Activated CD4-positive, alpha-beta T cell treated with anti-CD3 and anti-CD28 coated beads for 36 hours (primary cell): ENCODE results near the gene LONP1. TPM values are rescaled to one million over a fixed set of nuclear protein-coding genes. Genes with fewer than 3 reads are reported as not detected.
A peak's percentile ranks its signal among the peaks of the same experiment; 100 is the strongest.

Experiments
- ATAC-seq: fragments of 200-7000 bp; cut with Tn5 transposase; one replicate; pipeline ENCODE4 v1.10.0; 2021; ENCODE audit warnings: mild to moderate bottlenecking, moderate library complexity
- CTCF ChIA-PET: fragments of 350-600 bp; sonication (Branson Sonifier 250); formaldehyde crosslinking; loops from one replicate; lab custom pipeline; 2021; ENCODE audit warnings: antibody characterized with exemption; lab: Charles Lee
- POLR2A ChIA-PET: fragments of 350-600 bp; sonication (Branson Sonifier 250); formaldehyde crosslinking; loops from one replicate; lab custom pipeline; 2021; ENCODE audit warnings: antibody characterized with exemption, inconsistent platforms; lab: Charles Lee
- DNase-seq: peaks from one replicate; pipeline ENCODE4 v3.0.0-alpha.2; 2020
- H3K27ac Mint-ChIP-seq: one replicate; pipeline ENCODE4 v1.8.0; 2021; ENCODE audit warnings: mixed read lengths
- H3K27me3 Mint-ChIP-seq: one replicate; pipeline ENCODE4 v1.8.0; 2021; ENCODE audit warnings: mixed read lengths
- H3K36me3 Mint-ChIP-seq: one replicate; pipeline ENCODE4 v1.8.0; 2021; ENCODE audit warnings: low read depth, mixed read lengths
- H3K4me1 Mint-ChIP-seq: one replicate; pipeline ENCODE4 v1.8.0; 2021; ENCODE audit warnings: mixed read lengths
- H3K4me3 Mint-ChIP-seq: one replicate; pipeline ENCODE4 v1.8.0; 2021; ENCODE audit warnings: mild to moderate bottlenecking, moderate library complexity, mixed read lengths
- H3K9me3 Mint-ChIP-seq: one replicate; pipeline ENCODE4 v1.8.0; 2021; ENCODE audit warnings: low read depth, mixed read lengths
- intact Hi-C, 2 experiments: fragments of 100-400 bp; cut with DNase I in 1 of 2; cut with micrococcal nuclease in 1 of 2; formaldehyde crosslinking; loops; one replicate each; pipeline versions ENCODE4 v1.14.2 to v1.15.1; 2022 to 2024; cut with DNase I, micrococcal nuclease
- total RNA-seq, 2 experiments: library from RNA; stranded (reverse); gene quantifications; one replicate each; pipeline ENCODE4 v1.2.3, GENCODE V29; 2021

LONP1 gene
- total RNA-seq, 2 experiments from 2014 or later = 287 to 315 TPM

DNA sequence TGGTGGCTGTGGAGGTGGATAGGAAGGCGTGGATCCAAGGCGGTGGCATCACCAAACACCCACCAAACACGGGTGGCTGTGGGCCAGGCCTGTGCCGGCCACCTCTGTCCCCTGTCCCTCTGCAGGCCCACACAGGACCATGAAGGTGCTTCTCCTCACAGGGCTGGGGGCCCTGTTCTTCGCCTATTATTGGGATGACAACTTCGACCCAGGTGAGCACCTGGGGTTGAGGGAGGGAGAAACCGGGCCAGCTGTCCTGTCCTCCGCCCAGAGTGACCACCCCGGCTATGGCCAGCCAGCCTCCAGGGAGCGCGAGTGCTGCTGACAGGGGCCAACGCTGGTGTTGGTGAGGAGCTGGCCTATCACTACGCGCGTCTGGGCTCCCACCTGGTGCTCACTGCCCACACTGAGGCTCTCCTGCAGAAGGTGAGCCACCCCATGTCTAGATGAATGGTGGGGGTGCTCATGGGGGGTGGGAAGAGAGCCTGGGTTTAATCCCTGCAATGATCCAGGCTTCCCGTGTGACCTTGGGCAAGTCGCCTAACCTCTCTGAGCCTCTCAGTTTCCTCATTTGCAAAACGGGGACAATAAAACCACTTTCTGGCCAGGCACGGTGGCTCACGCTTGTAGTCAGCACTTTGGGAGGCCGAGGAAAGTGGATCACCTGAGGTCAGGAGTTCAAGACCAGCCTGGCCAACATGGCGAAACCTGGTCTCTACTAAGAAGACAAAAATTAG is 35.1 kb downstream of the LONP1 start:
- H3K36me3 Mint-ChIP-seq = no peaks in the 10 kb centered on the region
- intact Hi-C loops = loop anchor here in 1 of 2 experiments (5.0 to 10.0 kb wide), 6 partner anchors 292 to 1700 kb away; partner anchors contain the start of genes EEF2, HDGFL2, MPND and RANBP3
- no peak for DNase-seq
- H3K27ac Mint-ChIP-seq = no peak overlapping the region
- ATAC-seq = no peak
- H3K9me3 Mint-ChIP-seq = no peaks in the 10 kb centered on the region
- ChIA-PET POLR2A (no interaction called here), CTCF (no interaction called here)
- peaks cover 26% of the 10 kb centered on the region for H3K4me1 Mint-ChIP-seq
- no peaks in the 10 kb centered on the region for H3K27me3 Mint-ChIP-seq
- H3K4me3 Mint-ChIP-seq = no peak overlapping the region

DNA sequence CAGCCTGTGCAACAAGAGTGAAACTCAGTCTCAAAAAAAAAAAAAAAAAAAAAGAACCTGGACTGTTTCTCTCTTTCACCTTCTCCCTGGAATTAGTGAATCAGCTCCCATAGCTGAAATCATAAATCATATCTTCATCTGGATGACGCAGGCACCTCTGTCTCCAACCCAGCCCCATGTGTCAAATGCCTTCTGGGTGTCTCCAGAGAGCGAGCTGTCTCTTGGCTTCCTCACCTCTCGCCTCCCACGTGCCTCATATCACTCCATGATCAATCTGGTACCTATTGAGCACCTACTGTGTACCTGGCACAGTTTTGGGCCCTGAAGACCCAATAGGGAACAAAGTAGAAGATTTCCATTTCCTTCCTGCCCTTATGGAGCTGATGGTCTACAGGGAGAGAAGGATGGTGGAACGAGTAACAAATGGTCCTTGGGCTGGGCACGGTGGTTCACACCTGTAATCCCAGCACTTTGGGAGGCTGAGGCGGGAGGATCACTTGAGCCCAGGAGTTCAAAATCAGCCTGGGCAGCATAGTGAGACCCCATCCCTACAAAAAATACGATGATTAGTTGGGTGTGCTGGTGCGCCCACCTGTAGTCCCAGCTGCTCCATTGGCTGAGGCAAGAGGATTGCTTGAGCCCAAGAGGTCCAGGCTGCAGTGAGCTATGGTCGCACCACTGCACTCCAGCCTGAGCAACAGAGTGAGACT is 36.6 kb downstream of the LONP1 start:
- Mint-ChIP-seq H3K27me3 (no peaks in the 10 kb centered on the region), H3K9me3 (no peaks in the 10 kb centered on the region), H3K4me1 (peaks cover 24% of the 10 kb centered on the region), H3K4me3 (no peak overlapping the region), H3K27ac (no peak overlapping the region), H3K36me3 (peaks cover 3% of the 10 kb centered on the region)
- ATAC-seq = no peak
- intact Hi-C loops = loop anchor here in 1 of 2 experiments (5.0 to 10.0 kb wide), 4 partner anchors 294 to 1699 kb away; partner anchors contain the start of genes EEF2, HDGFL2, MPND and RANBP3
- ChIA-PET CTCF (interaction anchor here (0.8 kb wide), 1 partner anchor 17 kb away, joined by 4 read pairs; no protein-coding TSS in a partner anchor), POLR2A (no interaction called here)
- DNase-seq = no peak

DNA sequence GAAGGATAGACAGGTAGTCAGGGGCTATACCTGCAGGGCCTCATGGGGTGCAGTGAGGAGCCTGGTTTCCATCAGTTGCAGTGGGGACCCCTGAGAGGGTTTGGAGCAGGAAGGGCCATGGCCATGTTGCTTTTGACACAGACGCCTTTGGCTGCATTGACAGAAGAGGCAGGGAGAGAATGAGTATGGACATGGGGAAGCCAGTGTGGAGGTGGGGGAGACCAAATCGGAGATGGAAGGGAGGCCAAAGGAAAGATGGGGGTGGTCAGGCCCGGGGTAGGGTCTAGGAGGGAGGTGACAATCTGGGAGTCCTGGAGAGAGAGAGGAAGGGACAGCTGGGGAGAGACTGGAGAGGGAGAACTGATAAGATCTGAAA is 37.9 kb downstream of the LONP1 start:
- DNase-seq (no peak), ATAC-seq (no peak)
- H3K4me3 Mint-ChIP-seq = peak overlapping the region; percentile 58
- H3K9me3 Mint-ChIP-seq = no peaks in the 10 kb centered on the region
- H3K27ac Mint-ChIP-seq = no peak overlapping the region
- peaks cover 3% of the 10 kb centered on the region for H3K36me3 Mint-ChIP-seq
- no peaks in the 10 kb centered on the region for H3K27me3 Mint-ChIP-seq
- intact Hi-C loops = loop anchor here in 1 of 2 experiments (5.0 to 10.0 kb wide), 4 partner anchors 295 to 1697 kb away; partner anchors contain the start of genes EEF2, HDGFL2, MPND and RANBP3
- ChIA-PET POLR2A (no interaction called here), CTCF (interaction anchor here (1.0 kb wide), 1 partner anchor 38 kb away, joined by 4 read pairs; the partner anchor contains the start of genes CATSPERD and LONP1)
- H3K4me1 Mint-ChIP-seq = peaks cover 20% of the 10 kb centered on the region

DNA sequence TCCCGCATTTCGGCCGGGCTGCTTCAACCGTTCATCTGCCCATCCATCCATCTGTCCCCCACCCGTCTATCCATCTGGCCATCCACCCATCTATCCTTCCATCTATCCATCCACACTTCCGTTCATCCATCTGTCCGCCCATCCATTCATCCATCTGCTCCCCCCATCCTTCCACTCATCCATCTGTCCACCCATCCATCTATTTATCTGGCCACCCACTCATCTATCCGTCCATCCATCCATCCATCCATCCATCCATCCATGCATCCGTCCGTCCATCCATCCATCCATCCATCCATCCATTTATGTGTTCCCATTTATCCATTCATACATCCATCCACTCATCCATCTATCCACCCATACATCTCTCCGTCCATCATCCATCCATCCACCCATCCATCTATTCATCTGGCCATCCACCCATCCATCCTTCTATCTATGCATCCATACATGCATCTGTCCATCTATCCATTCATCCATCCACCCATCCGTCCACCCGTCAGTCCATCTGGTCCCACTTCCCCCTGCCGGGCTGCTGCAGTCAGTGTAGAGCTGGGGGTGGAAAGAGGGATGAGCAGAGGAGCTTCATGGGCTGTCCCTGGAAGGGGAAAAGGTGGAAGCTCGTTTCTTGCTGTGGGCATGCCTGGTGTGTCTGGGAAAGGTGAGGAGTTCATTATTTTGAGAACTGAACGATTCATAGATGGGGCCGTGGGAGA is 38.4 kb downstream of the LONP1 start:
- Mint-ChIP-seq H3K4me3 (peak overlapping the region; percentile 58), H3K4me1 (peaks cover 20% of the 10 kb centered on the region), H3K27ac (peak overlapping the region; percentile 33), H3K9me3 (no peaks in the 10 kb centered on the region), H3K36me3 (peaks cover 3% of the 10 kb centered on the region), H3K27me3 (no peaks in the 10 kb centered on the region)
- POLR2A ChIA-PET = no interaction called here
- CTCF ChIA-PET = interaction anchor here (1.0 kb wide), 1 partner anchor 39 kb away, joined by 4 read pairs; the partner anchor contains the start of genes CATSPERD and LONP1
- ATAC-seq (no peak), DNase-seq (no peak)
- intact Hi-C loops = loop anchor here (2.0 to 10.0 kb wide), 7 partner anchors 39 to 1697 kb away; partner anchors contain the start of genes CATSPERD (in 1 of the 2), DUS3L (in 1 of the 2), EEF2 (in 1 of the 2) and HDGFL2 (in 1 of the 2)

DNA sequence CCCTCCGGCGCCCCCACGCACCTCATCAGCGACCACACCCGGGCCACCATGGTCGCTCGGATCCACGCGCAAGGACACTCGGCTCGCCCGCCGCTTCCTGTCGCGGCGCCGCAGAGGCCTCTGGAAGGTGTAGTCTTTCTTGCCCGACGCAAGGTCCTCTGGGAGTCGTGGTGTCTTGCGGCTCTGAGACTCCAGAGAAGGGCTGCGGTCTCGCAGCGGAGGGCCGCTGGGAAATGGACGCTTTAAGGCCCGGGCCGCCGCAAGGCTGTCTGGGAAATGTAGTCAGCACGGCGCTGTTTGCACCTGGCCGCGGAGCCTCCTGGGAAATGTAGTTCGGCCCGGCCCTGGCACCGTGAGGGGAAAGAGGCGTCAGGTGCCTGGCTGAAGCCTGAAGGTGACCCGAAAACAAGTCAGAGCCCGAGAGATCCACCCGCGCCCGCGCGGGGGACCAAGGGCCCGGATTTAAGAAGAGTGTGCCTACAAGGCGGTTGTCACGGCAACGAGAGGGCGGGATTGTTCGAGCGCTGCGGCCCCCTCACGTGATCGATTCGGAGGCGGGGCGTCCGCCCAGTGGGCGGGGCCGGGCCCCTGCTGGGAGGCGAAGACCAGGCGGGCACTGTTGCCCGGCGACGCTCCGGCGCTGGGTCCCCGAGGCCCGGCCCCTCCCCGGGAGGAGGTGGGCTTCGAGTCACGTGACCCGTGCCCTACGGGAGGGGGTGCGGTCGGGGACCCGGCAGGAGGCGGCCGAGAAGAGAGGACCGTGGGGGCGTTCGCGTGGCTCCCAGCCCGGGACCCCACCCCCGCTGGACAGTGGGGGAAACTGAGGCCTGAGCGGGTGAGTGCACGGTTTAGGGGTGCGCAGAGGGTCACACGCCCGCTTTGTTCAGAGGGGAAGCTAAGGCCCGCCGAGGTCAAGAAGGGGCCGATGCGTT is 39.2 kb downstream of the LONP1 start, which contains the start of the genes HSD11B1L and MICOS13:
TSS of gene HSD11B1L (plus strand) at position 591 of the 932 bp plus-strand sequence. CDS start 3,806 bp downstream, outside the sequence.
TSS of gene MICOS13 (minus strand) at position 80 of the 932 bp plus-strand sequence. CDS start at position 50, 30 bp downstream.
- no peaks in the 10 kb centered on the region for H3K9me3 Mint-ChIP-seq
- ChIA-PET POLR2A (no interaction called here), CTCF (no interaction called here)
- no peaks in the 10 kb centered on the region for H3K27me3 Mint-ChIP-seq
- intact Hi-C loops = loop anchor here (1.0 to 10.0 kb wide), 21 partner anchors 10 to 1696 kb away; partner anchors contain the start of genes CATSPERD (in 2 of the 2), LONP1 (in 2 of the 2), RPL36 (in 2 of the 2) and VMAC (in 2 of the 2)
- peak within 1 kb of the TSS; percentile 94 for H3K27ac Mint-ChIP-seq
- H3K4me1 Mint-ChIP-seq = peaks cover 20% of the 10 kb centered on the region
- peak within 1 kb of the TSS; percentile 99 for H3K4me3 Mint-ChIP-seq
- DNase-seq (peak; percentile 99), ATAC-seq (peak; percentile 97)
- peaks cover 3% of the 10 kb centered on the region for H3K36me3 Mint-ChIP-seq

DNA sequence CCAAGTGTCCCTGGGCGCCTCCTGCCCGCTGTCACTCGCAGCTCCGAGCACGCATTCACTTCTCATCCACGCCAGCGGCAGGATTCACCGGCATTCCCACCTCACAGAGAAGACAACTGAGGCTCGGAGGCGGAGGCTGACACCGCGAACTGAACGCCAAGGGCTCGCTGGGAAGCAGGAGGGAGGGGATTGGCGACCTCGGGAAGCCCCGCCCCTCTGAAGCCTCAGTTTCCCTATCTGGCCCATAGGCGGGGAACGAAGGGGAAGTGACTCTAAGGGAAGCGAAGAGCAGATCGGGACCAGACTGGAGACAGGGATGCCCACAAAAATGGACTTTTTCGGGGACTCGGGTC is 39.9 kb downstream of the LONP1 start:
- H3K4me3 Mint-ChIP-seq = peak overlapping the region; percentile 99
- DNase-seq (no peak), ATAC-seq (peak; percentile 1)
- no peaks in the 10 kb centered on the region for H3K27me3 Mint-ChIP-seq
- peaks cover 3% of the 10 kb centered on the region for H3K36me3 Mint-ChIP-seq
- intact Hi-C loops = loop anchor here (1.0 to 10.0 kb wide), 21 partner anchors 10 to 1695 kb away; partner anchors contain the start of genes CATSPERD (in 2 of the 2), LONP1 (in 2 of the 2), RPL36 (in 2 of the 2) and VMAC (in 2 of the 2)
- no peaks in the 10 kb centered on the region for H3K9me3 Mint-ChIP-seq
- POLR2A ChIA-PET = interaction anchor here (0.9 kb wide), 1 partner anchor 9 kb away, joined by 6 read pairs; no protein-coding TSS in a partner anchor
- H3K4me1 Mint-ChIP-seq = peaks cover 20% of the 10 kb centered on the region
- CTCF ChIA-PET = no interaction called here
- peak overlapping the region; percentile 92 for H3K27ac Mint-ChIP-seq

DNA sequence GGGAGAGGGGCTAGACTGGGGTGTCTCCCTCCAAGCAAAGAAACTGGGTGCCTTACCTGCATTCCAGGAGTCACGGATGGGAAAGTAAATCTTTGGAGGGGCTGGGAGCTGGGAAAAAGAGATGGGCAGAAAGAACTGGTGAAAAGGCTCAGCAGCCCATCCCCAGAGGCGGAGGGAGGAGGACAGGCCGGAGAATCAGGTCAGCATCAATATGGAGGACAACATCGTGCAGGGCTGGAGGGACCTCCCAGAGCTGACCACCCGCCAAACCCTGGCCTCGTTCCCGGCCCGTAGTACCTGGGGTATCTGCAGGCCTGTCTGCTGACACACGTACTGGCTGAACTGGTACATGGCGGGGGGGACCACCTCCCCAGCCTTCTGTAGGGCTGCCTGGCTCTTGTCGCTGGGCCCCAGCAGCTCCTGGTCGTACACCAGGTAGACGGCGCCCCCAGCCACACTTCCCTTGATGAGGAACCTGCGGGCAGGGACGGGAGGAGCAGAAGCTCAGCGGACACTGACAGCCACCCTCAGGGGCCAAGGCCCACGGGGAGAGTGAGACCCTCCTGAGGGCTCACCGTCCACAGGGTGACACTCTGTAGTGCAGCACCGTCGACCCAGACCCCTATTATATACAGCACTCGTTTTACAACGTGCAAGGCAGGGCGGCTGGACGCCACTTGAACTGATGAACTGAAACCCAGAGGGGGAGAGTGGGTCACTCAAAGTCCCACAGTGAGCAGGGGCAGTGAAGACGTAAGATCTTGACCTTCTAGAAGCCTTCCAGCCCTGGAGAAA is 40.5 kb downstream of the LONP1 start:
- H3K4me3 Mint-ChIP-seq = peak overlapping the region; percentile 99
- H3K27ac Mint-ChIP-seq = peak overlapping the region; percentile 92
- no peaks in the 10 kb centered on the region for H3K9me3 Mint-ChIP-seq
- H3K4me1 Mint-ChIP-seq = peaks cover 20% of the 10 kb centered on the region
- intact Hi-C loops = loop anchor here (1.0 to 10.0 kb wide), 21 partner anchors 11 to 1695 kb away; partner anchors contain the start of genes CATSPERD (in 2 of the 2), LONP1 (in 2 of the 2), RPL36 (in 2 of the 2) and VMAC (in 2 of the 2)
- DNase-seq (no peak), ATAC-seq (no peak)
- POLR2A ChIA-PET = interaction anchor here (0.9 kb wide), 1 partner anchor 10 kb away, joined by 6 read pairs; no protein-coding TSS in a partner anchor
- CTCF ChIA-PET = no interaction called here
- H3K36me3 Mint-ChIP-seq = peaks cover 3% of the 10 kb centered on the region
- no peaks in the 10 kb centered on the region for H3K27me3 Mint-ChIP-seq

DNA sequence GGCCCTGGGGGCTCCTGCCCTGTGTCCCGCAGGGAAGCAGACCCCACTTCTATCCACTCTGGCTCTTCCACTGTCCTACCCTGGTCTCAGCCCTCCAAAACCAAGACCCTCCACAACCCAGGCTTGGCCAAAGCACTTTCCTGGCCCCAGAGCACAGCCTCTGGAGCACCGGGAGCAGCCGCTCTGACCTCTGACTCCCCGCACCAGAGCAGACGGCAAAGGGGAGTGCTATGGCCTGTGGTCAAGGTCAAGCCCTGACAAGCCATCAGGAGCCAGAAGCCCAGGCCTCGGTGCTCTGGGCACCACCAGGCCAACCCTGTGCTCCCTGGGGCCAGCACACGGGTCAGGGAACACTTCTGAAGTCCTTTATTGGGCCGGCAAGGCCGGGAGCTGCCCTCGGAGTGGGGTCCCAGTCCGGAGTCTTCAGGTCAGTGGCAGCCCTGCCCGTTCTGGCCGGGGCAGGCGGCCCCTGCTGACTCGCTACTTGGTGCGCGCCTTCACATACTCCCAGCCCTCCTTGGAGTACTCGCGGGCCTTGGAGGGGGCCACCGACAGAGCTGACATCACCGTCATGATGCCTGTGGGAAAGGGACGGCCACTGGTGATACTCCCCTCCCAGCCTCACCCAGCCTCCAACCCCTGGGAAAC is 41.8 kb downstream of the LONP1 start:
- Mint-ChIP-seq H3K36me3 (peaks cover 8% of the 10 kb centered on the region), H3K4me3 (no peak overlapping the region), H3K27me3 (no peaks in the 10 kb centered on the region), H3K9me3 (no peaks in the 10 kb centered on the region), H3K27ac (no peak overlapping the region), H3K4me1 (peaks cover 20% of the 10 kb centered on the region)
- POLR2A ChIA-PET = no interaction called here
- DNase-seq (no peak), ATAC-seq (no peak)
- intact Hi-C loops = no loop called here
- CTCF ChIA-PET = interaction anchor here (0.9 kb wide), 1 partner anchor 42 kb away, joined by 9 read pairs; the partner anchor contains the start of genes CATSPERD and LONP1

DNA sequence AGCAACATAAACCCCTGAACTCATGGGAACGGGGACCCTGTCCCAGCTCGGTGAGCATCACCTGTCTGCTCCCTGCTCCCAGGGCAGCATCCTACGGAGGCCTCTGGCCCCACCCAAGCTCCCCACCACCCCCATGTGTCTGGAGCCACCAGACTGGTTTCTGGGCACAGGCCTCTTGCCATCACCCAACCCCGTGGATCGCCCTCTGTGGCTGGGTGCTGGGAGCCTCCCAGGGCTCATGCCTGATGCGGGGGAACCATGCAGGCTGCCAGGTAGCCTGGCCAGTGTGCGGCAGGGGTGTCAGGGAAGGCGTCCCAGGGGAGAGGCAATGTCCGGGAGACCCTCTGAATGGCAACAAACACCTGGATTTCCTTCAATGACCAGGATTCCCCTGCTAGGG is 42.4 kb downstream of the LONP1 start:
- intact Hi-C loops = no loop called here
- ChIA-PET POLR2A (interaction anchor here (0.6 to 0.7 kb wide), 2 partner anchors 10 to 85 kb away, joined by 3 read pairs; no protein-coding TSS in a partner anchor), CTCF (interaction anchor here (0.6 kb wide), 1 partner anchor 48 kb away, joined by 3 read pairs; no protein-coding TSS in a partner anchor)
- ATAC-seq = no peak
- Mint-ChIP-seq H3K4me1 (peaks cover 20% of the 10 kb centered on the region), H3K4me3 (no peak overlapping the region), H3K27ac (no peak overlapping the region), H3K36me3 (peaks cover 11% of the 10 kb centered on the region), H3K9me3 (no peaks in the 10 kb centered on the region), H3K27me3 (no peaks in the 10 kb centered on the region)
- DNase-seq = no peak
